ENCODE data around the gene PPAN. TPM values are rescaled to one million over a fixed set of nuclear protein-coding genes. Genes with fewer than 3 reads are reported as not detected.

PPAN gene
- total RNA-seq, 1 experiment from 2014 or later = 101 TPM

GRCh38 chr19:10116866-10117616 is 10.9 kb downstream of the PPAN start:
- POLR2A ChIA-PET = no interaction called here
- intact Hi-C loops (cut with micrococcal nuclease) = no loop called here
- Histone ChIP-seq H3K4me3 (replicated peaks in 1 of 2; ENCODE audit: low read depth in 1 of 2, low read length in 2 of 2) (no peak overlapping the region), H3K4me1 (ENCODE audit: control insufficient read depth in 1 of 2, insufficient read depth in 2 of 2, low read length in 2 of 2) (peaks cover 5 to 30% of the 10 kb centered on the region in 2 experiments), H3K4me2 (ENCODE audit: low read length) (no peak overlapping the region), H3K9me3 (ENCODE audit: control insufficient read depth in 1 of 2, insufficient read depth in 1 of 2, low read depth in 1 of 2, low read length in 2 of 2) (no peaks in the 10 kb centered on the region), H3K9me2 (ENCODE audit: insufficient read depth) (no peaks in the 10 kb centered on the region), H4K20me1 (ENCODE audit: insufficient read depth) (no peaks in the 10 kb centered on the region), H3K79me2 (ENCODE audit: insufficient read depth, low read length) (peaks cover 30% of the 10 kb centered on the region), H2AFZ (ENCODE audit: low read depth, low read length, poor library complexity, severe bottlenecking) (no peak overlapping the region), H3K36me3 (ENCODE audit: control insufficient read depth in 1 of 2, insufficient read depth in 2 of 2, low read length in 2 of 2) (peaks cover 9 to 20% of the 10 kb centered on the region in 2 experiments; a peak in 2 of 4 replicates), H3K9ac (ENCODE audit: low read length) (no peak overlapping the region), H3K27me3 (ENCODE audit: insufficient read depth, low read length) (no peaks in the 10 kb centered on the region), H3K27ac (ENCODE audit: low read depth, low read length) (no peak overlapping the region)
- DNase-seq (ENCODE audit: low read depth, low spot score) (no peak), ATAC-seq (no peak)
- BruUV-seq (replicated peaks) = no TSS peak
- CTCF ChIA-PET = interaction anchor here (1.3 kb wide), 1 partner anchor 9 kb away, joined by 3 read pairs; no protein-coding TSS in a partner anchor
- RAD21 ChIA-PET (ENCODE audit: low non-redundant PET in 1 of 2, low total read pairs in 2 of 2, uncharacterized antibody in 2 of 2, unreplicated experiment in 2 of 2) = no interaction called here
- TF ChIP-seq SRF (IDR thresholded peaks at IDR 0.05; ENCODE audit: low read depth) (no peak), CEBPB (IDR thresholded peaks at IDR 0.05; ENCODE audit: low read depth) (no peak)

GRCh38 chr19:10118960-10119359 is 12.8 kb downstream of the PPAN start:
- peak overlapping the region; percentile 98 for H3K4me2 ChIP-seq (ENCODE audit: low read length)
- H3K9ac ChIP-seq (ENCODE audit: low read length) = peak overlapping the region; percentile 88
- no peaks in the 10 kb centered on the region for H3K9me2 ChIP-seq (ENCODE audit: insufficient read depth)
- H4K20me1 ChIP-seq (ENCODE audit: insufficient read depth) = no peaks in the 10 kb centered on the region
- ChIA-PET CTCF (no interaction called here), POLR2A (interaction anchor here (1.0 kb wide), 2 partner anchors 10 to 131 kb away, joined by 3 read pairs; no protein-coding TSS in a partner anchor), RAD21 (ENCODE audit: low non-redundant PET in 1 of 2, low total read pairs in 2 of 2, uncharacterized antibody in 2 of 2, unreplicated experiment in 2 of 2) (no interaction called here)
- DNase-seq (ENCODE audit: low read depth, low spot score) (no peak), ATAC-seq (peak; percentile 1; the same call in 1 of the 2 replicates)
- peak overlapping the region; percentile 64 to 99 for H3K4me3 ChIP-seq (replicated peaks in 1 of 2; ENCODE audit: low read depth in 1 of 2, low read length in 2 of 2)
- H3K4me1 ChIP-seq (ENCODE audit: control insufficient read depth in 1 of 2, insufficient read depth in 2 of 2, low read length in 2 of 2) = peaks cover 5 to 16% of the 10 kb centered on the region in 2 experiments
- peaks cover 9 to 20% of the 10 kb centered on the region in 2 experiments; a peak in 2 of 4 replicates for H3K36me3 ChIP-seq (ENCODE audit: control insufficient read depth in 1 of 2, insufficient read depth in 2 of 2, low read length in 2 of 2)
- no peaks in the 10 kb centered on the region for H3K9me3 ChIP-seq (ENCODE audit: control insufficient read depth in 1 of 2, insufficient read depth in 1 of 2, low read depth in 1 of 2, low read length in 2 of 2)
- intact Hi-C loops (cut with micrococcal nuclease) = no loop called here
- no TSS peak for BruUV-seq (replicated peaks)
- H3K79me2 ChIP-seq (ENCODE audit: insufficient read depth, low read length) = peaks cover 30% of the 10 kb centered on the region
- no peak overlapping the region for H2AFZ ChIP-seq (ENCODE audit: low read depth, low read length, poor library complexity, severe bottlenecking)
- peak overlapping the region; percentile 75 for H3K27ac ChIP-seq (ENCODE audit: low read depth, low read length)
- H3K27me3 ChIP-seq (ENCODE audit: insufficient read depth, low read length) = no peaks in the 10 kb centered on the region
- TF ChIP-seq CEBPB (IDR thresholded peaks at IDR 0.05; ENCODE audit: low read depth) (no peak), CBX3 (IDR thresholded peaks at IDR 0.05; ENCODE audit: low read depth) (no peak), ZNF274 (IDR thresholded peaks at IDR 0.05; ENCODE audit: low read depth, low read length) (no peak), RAD21 (IDR thresholded peaks at IDR 0.05; ENCODE audit: low read depth) (no peak), POLR2A (IDR thresholded peaks at IDR 0.05; ENCODE audit: borderline replicate concordance, extremely low read depth, insufficient read depth, insufficient read length) (no peak), EZH2phosphoT487 (IDR thresholded peaks at IDR 0.05; ENCODE audit: borderline replicate concordance) (no peak), YY1 (IDR thresholded peaks at IDR 0.05; ENCODE audit: extremely low read depth, insufficient replicate concordance, low read depth, low read length) (no peak), SRF (IDR thresholded peaks at IDR 0.05; ENCODE audit: low read depth) (no peak), MAX (IDR thresholded peaks at IDR 0.05) (no peak), SP1 (IDR thresholded peaks at IDR 0.05; ENCODE audit: low read depth) (no peak)
